ENCODE results near the gene LRRC2. TPM values are rescaled to one million over a fixed set of nuclear protein-coding genes. Genes with fewer than 3 reads are reported as not detected.

The LRRC2 gene
- total and polyA plus RNA-seq, 9 of the 15 experiments (the other 6 are each of a cell fraction or from before 2014, with no cell fraction given): 0.01 to 0.04 (median 0.03) TPM; not detected in 5

- no peaks in the 10 kb centered on the region for H3K79me2 ChIP-seq (ENCODE audit: control insufficient read depth, insufficient read depth, low read length)
- ChIA-PET CTCF (ENCODE audit: low intra/inter-chr PET ratio) (interaction anchor here (0.6 kb wide), 1 partner anchor 17 kb away, joined by 3 read pairs; no protein-coding TSS in a partner anchor), POLR2A (no interaction called here)
- no peak overlapping the region for H3K4me3 ChIP-seq
- peak overlapping the region; percentile 72 for H2AFZ ChIP-seq (ENCODE audit: low read depth, low read length)
- H3K4me2 ChIP-seq (ENCODE audit: insufficient read depth, low read length): no peak overlapping the region; the same call in 1 of the 2 replicates
- H3K9ac ChIP-seq (ENCODE audit: insufficient read depth in 1 of 2, low read depth in 2 of 2, low read length in 2 of 2): no peak overlapping the region
- no peaks in the 10 kb centered on the region for H3K36me3 ChIP-seq (ENCODE audit: control insufficient read depth, insufficient read depth, low read length)
- FAIRE-seq (peak; percentile 46), DNase-seq (ENCODE audit: extremely low read depth in 1 of 4, low spot score in 3 of 4) (peak in 2 of 4 experiments; percentile 53 to 65), ATAC-seq (peak; percentile 87)
- intact Hi-C loops (cut with micrococcal nuclease): no loop called here
- in situ Hi-C loops (cut with MboI): no loop called here
- no peaks in the 10 kb centered on the region for H3K27me3 ChIP-seq (ENCODE audit: control insufficient read depth in 2 of 2, insufficient read depth in 2 of 2, low read length in 2 of 2)
- H3K4me1 ChIP-seq (replicated peaks in 1 of 2; ENCODE audit: control insufficient read depth in 2 of 2, insufficient read depth in 2 of 2, low read length in 2 of 2): peaks cover 5 to 8% of the 10 kb centered on the region in 2 experiments; a peak in 3 of 5 replicates
- no peaks in the 10 kb centered on the region for H3K9me1 ChIP-seq (ENCODE audit: control insufficient read depth, insufficient read depth, low read length)
- 5% methylated on average over 3 of the region's 3 CpGs for WGBS (ENCODE audit: insufficient coverage, low coverage, missing lambda C conversion rate)
- no peak overlapping the region for H3K27ac ChIP-seq (ENCODE audit: extremely low read depth, low read depth, low read length)
- H3K9me3 ChIP-seq (replicated peaks; ENCODE audit: control insufficient read depth, insufficient read depth, low read depth, low read length): no peaks in the 10 kb centered on the region
- BruUV-seq (replicated peaks): no TSS peak
- no peaks in the 10 kb centered on the region for H4K20me1 ChIP-seq (replicated peaks; ENCODE audit: control insufficient read depth, insufficient read depth, low read length)
- TF ChIP-seq UBTF (IDR thresholded peaks at IDR 0.05; ENCODE audit: borderline replicate concordance in 1 of 2, low read depth in 2 of 2, low read length in 2 of 2) (0 out of 4 replicates have a peak, but pooled peaks of 1 of the 2 experiments have one; percentile 32), ZNF395 (CRISPR knock-in tag; IDR thresholded peaks at IDR 0.05) (no peak), BDP1 (IDR thresholded peaks at IDR 0.05; ENCODE audit: insufficient read depth, insufficient read length) (no peak), E2F1 (CRISPR knock-in tag; IDR thresholded peaks at IDR 0.05) (no peak), ZNF511 (CRISPR knock-in tag; IDR thresholded peaks at IDR 0.05) (no peak), HDAC1 (IDR thresholded peaks at IDR 0.05) (no peak), MIER1 (IDR thresholded peaks at IDR 0.05; ENCODE audit: low read depth) (peak; percentile 78; the same call in 1 of the 2 replicates), KLF10 (CRISPR knock-in tag; IDR thresholded peaks at IDR 0.05) (no peak), C11orf30 (IDR thresholded peaks at IDR 0.05; ENCODE audit: low read depth) (peak; percentile 89), KLF13 (tag; IDR thresholded peaks at IDR 0.05; ENCODE audit: borderline replicate concordance, low read depth) (no peak), KAT8 (IDR thresholded peaks at IDR 0.05; ENCODE audit: low read depth) (no peak), MAFG (tag; conservative IDR thresholded peaks at IDR 0.05) (peak; percentile 88)
Measured at GRCh38 chr3:46524008-46524407, 42.1 kb downstream of the LRRC2 start.
